22Rv1 (cell line): ENCODE results near the gene HS2ST1.

Experiments
- CTCF ChIP-seq: fragments of 450-650 bp; IDR thresholded peaks from 2 replicates; pipeline ENCODE4 v1.5.1; 2017; ENCODE audit warnings: mild to moderate bottlenecking
- ZFX ChIP-seq: fragments of 450-650 bp; IDR thresholded peaks from 2 replicates; pipeline ENCODE4 v1.6.1; 2017; ENCODE audit warnings: antibody characterized with exemption, borderline replicate concordance

GRCh38 chr1:87150143-87150542 lies 235.7 kb downstream of the HS2ST1 start:
- TF ChIP-seq CTCF = no peak
- TF ChIP-seq ZFX = no peak
